D721Med (cell line): Measurements from ENCODE around the gene TOP2A.

Experiments
- DNase-seq: peaks from one replicate; pipeline ENCODE4 v3.0.0; 2011; ENCODE audit warnings: low spot score; ENCODE audit not compliant: insufficient read length
- FAIRE-seq: peaks from 2 replicates; lab custom pipeline; 2011; peaks lifted over from hg19 to GRCh38; lab: Jason Lieb, UNC
- CTCF ChIP-seq: IDR thresholded peaks from 2 replicates; pipeline ENCODE4 v1.5.1; 2012; ENCODE audit warnings: mild to moderate bottlenecking, control low read depth; ENCODE audit not compliant: insufficient read depth; ENCODE audit errors: missing control alignments

Gene TOP2A

GRCh38 chr17:40450175-40450574 is 32.5 kb upstream of the TOP2A start:
- no peak for FAIRE-seq
- DNase-seq: no peak
- peak; percentile 43 for TF ChIP-seq CTCF

GRCh38 chr17:40448639-40449261 is 31.1 kb upstream of the TOP2A start:
- no peak for TF ChIP-seq CTCF
- DNase-seq (no peak), FAIRE-seq (no peak)

GRCh38 chr17:40448213-40448638 is 30.5 kb upstream of the TOP2A start:
- TF ChIP-seq CTCF: no peak
- DNase-seq: no peak
- no peak for FAIRE-seq

- TF ChIP-seq CTCF: no peak
- FAIRE-seq: no peak
These were observed 30.1 kb upstream of the TOP2A start for GRCh38 chr17:40447806-40448205.

GRCh38 chr17:40447148-40447644 is 29.5 kb upstream of the TOP2A start:
- DNase-seq (no peak), FAIRE-seq (no peak)
- no peak for TF ChIP-seq CTCF

More at GRCh38 chr17:40447806-40448205, 30.1 kb upstream of the TOP2A start:
- no peak for DNase-seq

GRCh38 chr17:40445751-40446468 is 28.2 kb upstream of the TOP2A start:
- no peak for TF ChIP-seq CTCF
- no peak for DNase-seq
- no peak for FAIRE-seq
